HEK293 (cell line): ENCODE data around the gene CARMIL3.
A peak's percentile ranks its signal among the peaks of the same experiment; 100 is the strongest.
"Not testable (repeated sequence)": the region's sequence is repeated elsewhere in the genome, so short reads cannot be mapped to it uniquely, and the experiment has no call there.

Experiments
- CTCF ChIA-PET: fragments of 350-600 bp; formaldehyde crosslinking; extraction: SDS; loops from one replicate; lab custom pipeline; 2021; ENCODE audit warnings: antibody characterized with exemption; lab: Yijun Ruan, JAX
- POLR2A ChIA-PET: fragments of 300-600 bp; formaldehyde crosslinking; extraction: SDS; loops from one replicate; lab custom pipeline; 2020; ENCODE audit warnings: antibody characterized with exemption, inconsistent platforms; lab: Yijun Ruan, JAX
- H3K27ac ChIP-seq: fragments of 200-500 bp; sonication (Bioruptor generic); 2 replicates; pipeline ENCODE4 v1.5.1; 2014; ENCODE audit warnings: low read depth, low read length, control low read depth, inconsistent platforms; ENCODE audit errors: extremely low read depth
- H3K36me3 ChIP-seq, 2 experiments: fragments of 200-500 bp in 1 of 2; sonication (Bioruptor generic) in 1 of 2; 1 replicate in 1 of 2; 2 replicates in 1 of 2; pipeline ENCODE4 v1.5.1; 2014 to 2017; ENCODE audit warnings: inconsistent platforms in 2 of 2, low read length in 2 of 2; ENCODE audit not compliant: control insufficient read depth in 2 of 2, insufficient read depth in 1 of 2
- H3K4me1 ChIP-seq: fragments of 200-500 bp; sonication (Bioruptor generic); 2 replicates; pipeline ENCODE4 v1.5.1; 2014; ENCODE audit warnings: mild to moderate bottlenecking, low read length, inconsistent platforms; ENCODE audit not compliant: control insufficient read depth, insufficient read depth
- H3K4me3 ChIP-seq: 2 replicates; pipeline ENCODE4 v1.5.1; 2011; ENCODE audit warnings: low read depth, mild to moderate bottlenecking, control low read depth, low read length, moderate library complexity
- H3K9me3 ChIP-seq: fragments of 200-500 bp; sonication (Bioruptor generic); 2 replicates; pipeline ENCODE4 v1.5.1; 2014; ENCODE audit warnings: low read depth, low read length, inconsistent platforms; ENCODE audit not compliant: control insufficient read depth, insufficient read depth
- EGR2 ChIP-seq: fragments of 450-650 bp; formaldehyde crosslinking; IDR thresholded peaks from 2 replicates; pipeline ENCODE4 v1.5.1; 2016; ENCODE audit warnings: low read depth, missing biosample characterization, missing genetic modification characterization
- GLIS1 ChIP-seq: fragments of 450-650 bp; formaldehyde crosslinking; IDR thresholded peaks from 2 replicates; pipeline ENCODE4 v1.5.1; 2016; ENCODE audit warnings: missing biosample characterization, missing genetic modification characterization
- OSR2 ChIP-seq: fragments of 450-650 bp; formaldehyde crosslinking; IDR thresholded peaks from 2 replicates; pipeline ENCODE4 v1.5.1; 2016; ENCODE audit warnings: missing biosample characterization, missing genetic modification characterization
- PRDM1 ChIP-seq: fragments of 450-650 bp; formaldehyde crosslinking; IDR thresholded peaks from 2 replicates; pipeline ENCODE4; 2016; ENCODE audit warnings: missing biosample characterization, missing genetic modification characterization
- SP7 ChIP-seq: fragments of 450-650 bp; formaldehyde crosslinking; IDR thresholded peaks from 2 replicates; pipeline ENCODE4 v1.5.1; 2016; ENCODE audit warnings: missing biosample characterization, missing genetic modification characterization
- ZBTB26 ChIP-seq: fragments of 450-650 bp; formaldehyde crosslinking; optimal IDR thresholded peaks from 2 replicates; pipeline ENCODE3; 2016; ENCODE audit warnings: missing biosample characterization, mild to moderate bottlenecking, missing genetic modification characterization
- ZEB2 ChIP-seq: fragments of 450-650 bp; formaldehyde crosslinking; IDR thresholded peaks from 2 replicates; pipeline ENCODE4 v1.5.1; 2016; ENCODE audit warnings: missing biosample characterization, missing genetic modification characterization
- ZFHX2 ChIP-seq: fragments of 450-650 bp; formaldehyde crosslinking; conservative IDR thresholded peaks from 2 replicates; pipeline ENCODE4 v1.5.1; 2016; ENCODE audit warnings: missing biosample characterization, missing genetic modification characterization
- ZNF214 ChIP-seq: fragments of 450-650 bp; formaldehyde crosslinking; IDR thresholded peaks from 2 replicates; pipeline ENCODE4 v1.5.1; 2017; ENCODE audit warnings: missing biosample characterization, mild to moderate bottlenecking, missing genetic modification characterization, borderline replicate concordance
- ZNF341 ChIP-seq: fragments of 450-650 bp; formaldehyde crosslinking; IDR thresholded peaks from 2 replicates; pipeline ENCODE4; 2016; ENCODE audit warnings: low read depth, missing biosample characterization, missing genetic modification characterization
- ZNF366 ChIP-seq: fragments of 450-650 bp; formaldehyde crosslinking; conservative IDR thresholded peaks from 2 replicates; pipeline ENCODE4 v1.5.1; 2016; ENCODE audit warnings: missing biosample characterization, missing genetic modification characterization
- ZNF596 ChIP-seq: fragments of 450-650 bp; IDR thresholded peaks from 2 replicates; pipeline ENCODE4 v1.5.0; 2018; ENCODE audit warnings: missing biosample characterization, mild to moderate bottlenecking, missing genetic modification characterization, moderate library complexity
- ZNF600 ChIP-seq: fragments of 450-650 bp; formaldehyde crosslinking; IDR thresholded peaks from 2 replicates; pipeline ENCODE4 v1.5.1; 2016; ENCODE audit warnings: missing biosample characterization, missing genetic modification characterization
- TF ChIP-seq, protein P1 (sequence below): fragments of 450-650 bp; formaldehyde crosslinking; IDR thresholded peaks from 2 replicates; pipeline ENCODE4 v1.5.1; 2017; ENCODE audit warnings: missing biosample characterization, missing genetic modification characterization
- TF ChIP-seq, protein P2 (sequence below): fragments of 450-650 bp; formaldehyde crosslinking; IDR thresholded peaks from 2 replicates; pipeline ENCODE4 v1.5.1; 2016; ENCODE audit warnings: missing biosample characterization, missing genetic modification characterization

CARMIL3 gene

GRCh38 chr14:24006817-24007652 is 44.8 kb upstream of the CARMIL3 start:
- H3K36me3 ChIP-seq, H3K9me3 ChIP-seq, H3K4me1 ChIP-seq, POLR2A ChIA-PET: not testable (repeated sequence)
- CTCF ChIA-PET = interaction anchor here (0.6 to 0.7 kb wide), 2 partner anchors 147 to 282 kb away, joined by 3 read pairs; no protein-coding TSS in a partner anchor
- Histone ChIP-seq H3K4me3 (peak overlapping the region; percentile 46), H3K27ac (peak overlapping the region; percentile 46; the same call in 1 of the 2 replicates)
- TF ChIP-seq ZFHX2 (tag by site-specific recombination) (peak; percentile 58), GLIS1 (tag by site-specific recombination) (peak; percentile 83), EGR2 (tag by site-specific recombination) (peak; percentile 80), ZEB2 (tag by site-specific recombination) (peak; percentile 48; the same call in 1 of the 2 replicates), ZNF600 (tag by site-specific recombination) (0 out of 2 replicates have a peak, but pooled peaks have one; percentile 9), OSR2 (tag by site-specific recombination) (peak; percentile 12; the same call in 1 of the 2 replicates), ZNF341 (tag by site-specific recombination) (peak; percentile 39; the same call in 1 of the 2 replicates), ZBTB26 (tag by site-specific recombination) (peak; percentile 87), SP7 (tag by site-specific recombination) (0 out of 2 replicates have a peak, but pooled peaks have one; percentile 16)
- TF ChIP-seq, protein P1, sequence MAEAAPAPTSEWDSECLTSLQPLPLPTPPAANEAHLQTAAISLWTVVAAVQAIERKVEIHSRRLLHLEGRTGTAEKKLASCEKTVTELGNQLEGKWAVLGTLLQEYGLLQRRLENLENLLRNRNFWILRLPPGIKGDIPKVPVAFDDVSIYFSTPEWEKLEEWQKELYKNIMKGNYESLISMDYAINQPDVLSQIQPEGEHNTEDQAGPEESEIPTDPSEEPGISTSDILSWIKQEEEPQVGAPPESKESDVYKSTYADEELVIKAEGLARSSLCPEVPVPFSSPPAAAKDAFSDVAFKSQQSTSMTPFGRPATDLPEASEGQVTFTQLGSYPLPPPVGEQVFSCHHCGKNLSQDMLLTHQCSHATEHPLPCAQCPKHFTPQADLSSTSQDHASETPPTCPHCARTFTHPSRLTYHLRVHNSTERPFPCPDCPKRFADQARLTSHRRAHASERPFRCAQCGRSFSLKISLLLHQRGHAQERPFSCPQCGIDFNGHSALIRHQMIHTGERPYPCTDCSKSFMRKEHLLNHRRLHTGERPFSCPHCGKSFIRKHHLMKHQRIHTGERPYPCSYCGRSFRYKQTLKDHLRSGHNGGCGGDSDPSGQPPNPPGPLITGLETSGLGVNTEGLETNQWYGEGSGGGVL (tag by site-specific recombination) = peak; percentile 60
- TF ChIP-seq, protein P2, sequence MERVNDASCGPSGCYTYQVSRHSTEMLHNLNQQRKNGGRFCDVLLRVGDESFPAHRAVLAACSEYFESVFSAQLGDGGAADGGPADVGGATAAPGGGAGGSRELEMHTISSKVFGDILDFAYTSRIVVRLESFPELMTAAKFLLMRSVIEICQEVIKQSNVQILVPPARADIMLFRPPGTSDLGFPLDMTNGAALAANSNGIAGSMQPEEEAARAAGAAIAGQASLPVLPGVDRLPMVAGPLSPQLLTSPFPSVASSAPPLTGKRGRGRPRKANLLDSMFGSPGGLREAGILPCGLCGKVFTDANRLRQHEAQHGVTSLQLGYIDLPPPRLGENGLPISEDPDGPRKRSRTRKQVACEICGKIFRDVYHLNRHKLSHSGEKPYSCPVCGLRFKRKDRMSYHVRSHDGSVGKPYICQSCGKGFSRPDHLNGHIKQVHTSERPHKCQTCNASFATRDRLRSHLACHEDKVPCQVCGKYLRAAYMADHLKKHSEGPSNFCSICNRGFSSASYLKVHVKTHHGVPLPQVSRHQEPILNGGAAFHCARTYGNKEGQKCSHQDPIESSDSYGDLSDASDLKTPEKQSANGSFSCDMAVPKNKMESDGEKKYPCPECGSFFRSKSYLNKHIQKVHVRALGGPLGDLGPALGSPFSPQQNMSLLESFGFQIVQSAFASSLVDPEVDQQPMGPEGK = 0 out of 2 replicates have a peak, but pooled peaks have one; percentile 41

DNA sequence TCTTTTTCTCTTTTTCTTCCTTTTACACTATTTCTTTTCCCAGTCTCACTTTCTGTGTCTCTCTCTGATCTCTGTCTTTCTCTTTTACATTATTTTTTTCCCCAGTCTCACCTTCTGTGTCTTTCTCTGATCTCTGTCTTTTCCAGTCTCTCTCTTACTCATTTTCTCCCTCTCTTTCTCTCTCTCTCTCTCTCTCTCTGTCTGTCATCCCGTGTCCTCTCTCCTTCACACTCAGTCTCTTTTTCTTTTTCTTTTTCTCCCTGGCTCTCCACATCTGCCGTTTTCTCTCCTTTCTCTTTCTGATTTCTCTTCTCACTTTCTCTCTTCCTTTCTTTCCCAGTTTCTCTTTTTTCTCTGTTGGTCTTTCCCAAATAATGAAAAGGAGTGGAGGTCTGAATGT is 40.8 kb upstream of the CARMIL3 start:
- TF ChIP-seq ZNF596 = peak; percentile 76; the same call in 1 of the 2 replicates
- TF ChIP-seq ZNF214 (tag by site-specific recombination) = no peak
- peak; percentile 84 for TF ChIP-seq ZNF366 (tag by site-specific recombination)
- TF ChIP-seq PRDM1 (tag by site-specific recombination) = peak; percentile 100
- ChIA-PET CTCF (interaction anchor here (0.7 kb wide), 1 partner anchor 297 kb away, joined by 3 read pairs; the partner anchor contains the start of gene CIDEB), POLR2A (no interaction called here)
- H3K4me3 ChIP-seq = no peak overlapping the region
- no peak overlapping the region for H3K27ac ChIP-seq
- no peaks in the 10 kb centered on the region for H3K36me3 ChIP-seq
- no peaks in the 10 kb centered on the region for H3K9me3 ChIP-seq
- 0 out of 2 replicates have a peak, but pooled peaks cover 4% of the 10 kb centered on the region for H3K4me1 ChIP-seq
